Measurements from ENCODE around the gene TRAIP. TPM values are rescaled to one million over a fixed set of nuclear protein-coding genes. Genes with fewer than 3 reads are reported as not detected.
"Not testable (repeated sequence)": the region's sequence is repeated elsewhere in the genome, so short reads cannot be mapped to it uniquely, and the experiment has no call there.

TRAIP gene
- total and polyA plus RNA-seq, 2 donors, result 2.4 to 8.2 TPM

GRCh38 chr3:49791571-49791970 lies 64.8 kb downstream of the TRAIP start:
- Histone ChIP-seq H3K36me3 (ENCODE audit: control insufficient read depth in 2 of 2, insufficient read depth in 2 of 2, low read length in 1 of 2) (no peaks in the 10 kb centered on the region), H3K4me3 (ENCODE audit: low read length in 2 of 2) (no peak overlapping the region), H3K27me3 (ENCODE audit: control insufficient read depth in 2 of 2, insufficient read depth in 1 of 2, low read length in 1 of 2) (no peaks in the 10 kb centered on the region), H3K4me1 (ENCODE audit: control insufficient read depth in 2 of 2, insufficient read depth in 2 of 2, low read length in 2 of 2) (peaks cover 6 to 24% of the 10 kb centered on the region in 2 donors), H3K9me3 (ENCODE audit: control insufficient read depth in 2 of 2, insufficient read depth in 1 of 2, low read length in 1 of 2) (no peaks in the 10 kb centered on the region), H3K27ac (ENCODE audit: low read depth in 1 of 2, low read length in 1 of 2) (no peak overlapping the region)
- 98% methylated on average over 4 of the region's 4 CpGs for WGBS
- DNase-seq (ENCODE audit: low read depth in 6 of 9, low spot score in 9 of 9), result no peak

GRCh38 chr3:49790626-49791411 lies 65.5 kb downstream of the TRAIP start:
- DNase-seq (ENCODE audit: low read depth in 6 of 9, low spot score in 9 of 9), result no peak
- H3K27ac ChIP-seq (ENCODE audit: low read depth in 1 of 2, low read length in 1 of 2), result peak overlapping the region in 1 of 2 donors; percentile 85

GRCh38 chr3:49788056-49788455 lies 68.3 kb downstream of the TRAIP start:
- H3K9me3 ChIP-seq (ENCODE audit: control insufficient read depth in 2 of 2, insufficient read depth in 1 of 2, low read length in 1 of 2), result no peaks in the 10 kb centered on the region
- DNase-seq (ENCODE audit: low read depth in 6 of 9, low spot score in 9 of 9), result no peak
- peaks cover 12 to 30% of the 10 kb centered on the region in 2 donors for H3K4me1 ChIP-seq (ENCODE audit: control insufficient read depth in 2 of 2, insufficient read depth in 2 of 2, low read length in 2 of 2)
- no peaks in the 10 kb centered on the region for H3K27me3 ChIP-seq (ENCODE audit: control insufficient read depth in 2 of 2, insufficient read depth in 1 of 2, low read length in 1 of 2)
- no peak overlapping the region for H3K27ac ChIP-seq (ENCODE audit: low read depth in 1 of 2, low read length in 1 of 2)
- peaks cover 5 to 8% of the 10 kb centered on the region in 2 donors for H3K36me3 ChIP-seq (ENCODE audit: control insufficient read depth in 2 of 2, insufficient read depth in 2 of 2, low read length in 1 of 2)
- 97% methylated on average over 2 of the region's 2 CpGs for WGBS
- no peak overlapping the region for H3K4me3 ChIP-seq (ENCODE audit: low read length in 2 of 2)

More at GRCh38 chr3:49790626-49791411, 65.5 kb downstream of the TRAIP start:
- H3K36me3 ChIP-seq (ENCODE audit: control insufficient read depth in 2 of 2, insufficient read depth in 2 of 2, low read length in 1 of 2), result no peaks in the 10 kb centered on the region
- H3K4me1 ChIP-seq (ENCODE audit: control insufficient read depth in 2 of 2, insufficient read depth in 2 of 2, low read length in 2 of 2), result peaks cover 6 to 24% of the 10 kb centered on the region in 2 donors
- H3K27me3 ChIP-seq (ENCODE audit: control insufficient read depth in 2 of 2, insufficient read depth in 1 of 2, low read length in 1 of 2), result no peaks in the 10 kb centered on the region
- WGBS, result 89% methylated on average over 9 of the region's 9 CpGs
- H3K4me3 ChIP-seq (ENCODE audit: low read length in 2 of 2), result no peak overlapping the region
- H3K9me3 ChIP-seq (ENCODE audit: control insufficient read depth in 2 of 2, insufficient read depth in 1 of 2, low read length in 1 of 2), result no peaks in the 10 kb centered on the region

GRCh38 chr3:49787536-49787935 lies 68.8 kb downstream of the TRAIP start:
- no peaks in the 10 kb centered on the region for H3K9me3 ChIP-seq (ENCODE audit: control insufficient read depth in 2 of 2, insufficient read depth in 1 of 2, low read length in 1 of 2)
- 94% methylated on average over 5 of the region's 5 CpGs for WGBS
- peak overlapping the region in 1 of 2 donors; percentile 87 for H3K27ac ChIP-seq (ENCODE audit: low read depth in 1 of 2, low read length in 1 of 2)
- H3K4me1 ChIP-seq (ENCODE audit: control insufficient read depth in 2 of 2, insufficient read depth in 2 of 2, low read length in 2 of 2), result peaks cover 12 to 30% of the 10 kb centered on the region in 2 donors
- peaks cover 6 to 10% of the 10 kb centered on the region in 2 donors for H3K36me3 ChIP-seq (ENCODE audit: control insufficient read depth in 2 of 2, insufficient read depth in 2 of 2, low read length in 1 of 2)
- no peaks in the 10 kb centered on the region for H3K27me3 ChIP-seq (ENCODE audit: control insufficient read depth in 2 of 2, insufficient read depth in 1 of 2, low read length in 1 of 2)
- DNase-seq (ENCODE audit: low read depth in 6 of 9, low spot score in 9 of 9), result no peak
- no peak overlapping the region for H3K4me3 ChIP-seq (ENCODE audit: low read length in 2 of 2)

GRCh38 chr3:49787182-49787464 lies 69.2 kb downstream of the TRAIP start:
- Histone ChIP-seq H3K9me3 (ENCODE audit: control insufficient read depth in 2 of 2, insufficient read depth in 1 of 2, low read length in 1 of 2) (no peaks in the 10 kb centered on the region), H3K4me3 (ENCODE audit: low read length in 2 of 2) (peak overlapping the region; percentile 79 to 100), H3K4me1 (ENCODE audit: control insufficient read depth in 2 of 2, insufficient read depth in 2 of 2, low read length in 2 of 2) (peaks cover 12 to 30% of the 10 kb centered on the region in 2 donors), H3K27ac (ENCODE audit: low read depth in 1 of 2, low read length in 1 of 2) (peak overlapping the region; percentile 87 to 94), H3K36me3 (ENCODE audit: control insufficient read depth in 2 of 2, insufficient read depth in 2 of 2, low read length in 1 of 2) (peaks cover 9 to 14% of the 10 kb centered on the region in 2 donors), H3K27me3 (ENCODE audit: control insufficient read depth in 2 of 2, insufficient read depth in 1 of 2, low read length in 1 of 2) (no peaks in the 10 kb centered on the region)
- WGBS, result 65% methylated on average over 3 of the region's 3 CpGs
- DNase-seq (ENCODE audit: low read depth in 6 of 9, low spot score in 9 of 9), result no peak

- H3K36me3 ChIP-seq (ENCODE audit: control insufficient read depth in 2 of 2, insufficient read depth in 2 of 2, low read length in 1 of 2), result peaks cover 13 to 17% of the 10 kb centered on the region in 2 donors
- H3K27me3 ChIP-seq (ENCODE audit: control insufficient read depth in 2 of 2, insufficient read depth in 1 of 2, low read length in 1 of 2), result no peaks in the 10 kb centered on the region
- peaks cover 12 to 30% of the 10 kb centered on the region in 2 donors for H3K4me1 ChIP-seq (ENCODE audit: control insufficient read depth in 2 of 2, insufficient read depth in 2 of 2, low read length in 2 of 2)
- peak within 1 kb of the TSS; percentile 79 to 100 for H3K4me3 ChIP-seq (ENCODE audit: low read length in 2 of 2)
- WGBS, result 4% methylated on average over 55 of the region's 55 CpGs
- peak; percentile 99 to 100 (median 100) for DNase-seq (ENCODE audit: low read depth in 6 of 9, low spot score in 9 of 9)
- H3K9me3 ChIP-seq (ENCODE audit: control insufficient read depth in 2 of 2, insufficient read depth in 1 of 2, low read length in 1 of 2), result no peaks in the 10 kb centered on the region
- peak within 1 kb of the TSS; percentile 87 to 94 for H3K27ac ChIP-seq (ENCODE audit: low read depth in 1 of 2, low read length in 1 of 2)
These were observed 69.8 kb downstream of the TRAIP start, which contains the start of gene IP6K1 for GRCh38 chr3:49786357-49787181. TSS of gene IP6K1 (minus strand) at chr3:49786542. CDS start at chr3:49748040, 38,502 bp downstream.

- H3K4me1 ChIP-seq (ENCODE audit: control insufficient read depth in 2 of 2, insufficient read depth in 2 of 2, low read length in 2 of 2), result peaks cover 12 to 27% of the 10 kb centered on the region in 2 donors
- H3K36me3 ChIP-seq (ENCODE audit: control insufficient read depth in 2 of 2, insufficient read depth in 2 of 2, low read length in 1 of 2), result peaks cover 18 to 21% of the 10 kb centered on the region in 2 donors
- peak overlapping the region; percentile 79 to 100 for H3K4me3 ChIP-seq (ENCODE audit: low read length in 2 of 2)
- H3K27me3 ChIP-seq (ENCODE audit: control insufficient read depth in 2 of 2, insufficient read depth in 1 of 2, low read length in 1 of 2), result no peaks in the 10 kb centered on the region
- DNase-seq (ENCODE audit: low read depth in 6 of 9, low spot score in 9 of 9), result peak in 1 of 9 donors; percentile 66
- peak overlapping the region; percentile 75 to 94 for H3K27ac ChIP-seq (ENCODE audit: low read depth in 1 of 2, low read length in 1 of 2)
- WGBS, result 2% methylated on average over 50 of the region's 50 CpGs
- H3K9me3 ChIP-seq (ENCODE audit: control insufficient read depth in 2 of 2, insufficient read depth in 1 of 2, low read length in 1 of 2), result no peaks in the 10 kb centered on the region
These were observed 70.6 kb downstream of the TRAIP start for GRCh38 chr3:49785565-49786356.

GRCh38 chr3:49782277-49782676 lies 74.1 kb downstream of the TRAIP start:
- H3K9me3 ChIP-seq (ENCODE audit: control insufficient read depth in 2 of 2, insufficient read depth in 1 of 2, low read length in 1 of 2); H3K27me3 ChIP-seq (ENCODE audit: control insufficient read depth in 2 of 2, insufficient read depth in 1 of 2, low read length in 1 of 2); H3K4me3 ChIP-seq (ENCODE audit: low read length in 2 of 2); DNase-seq (ENCODE audit: low read depth in 6 of 9, low spot score in 9 of 9); H3K27ac ChIP-seq (ENCODE audit: low read depth in 1 of 2, low read length in 1 of 2): not testable (repeated sequence)
- Histone ChIP-seq H3K36me3 (ENCODE audit: control insufficient read depth in 2 of 2, insufficient read depth in 2 of 2, low read length in 1 of 2) (peaks cover 28% of the 10 kb centered on the region in 2 donors), H3K4me1 (ENCODE audit: control insufficient read depth in 2 of 2, insufficient read depth in 2 of 2, low read length in 2 of 2) (peaks cover 12 to 18% of the 10 kb centered on the region in 2 donors)
- 97% methylated on average over 9 of the region's 9 CpGs for WGBS

Data from thymus (tissue), 11 donors.